H1 (cell line): ENCODE results near the gene FGFBP1. TPM values are rescaled to one million over a fixed set of nuclear protein-coding genes. Genes with fewer than 3 reads are reported as not detected.

Source experiments
- ATF3 ChIP-seq: IDR thresholded peaks from 2 replicates; pipeline ENCODE4 v1.6.1; 2011; ENCODE audit warnings: low read depth, mild to moderate bottlenecking, low read length; ENCODE audit not compliant: insufficient read depth
- BACH1 ChIP-seq: IDR thresholded peaks from 2 replicates; pipeline ENCODE4 v1.6.1; 2012; ENCODE audit warnings: low read length, improper control_type of control experiment
- BRCA1 ChIP-seq: IDR thresholded peaks from 2 replicates; pipeline ENCODE4 v1.6.1; 2012; ENCODE audit warnings: low read depth, low read length, improper control_type of control experiment
- CHD2 ChIP-seq: IDR thresholded peaks from 2 replicates; pipeline ENCODE4 v1.6.1; 2012; ENCODE audit warnings: low read length, improper control_type of control experiment
- HDAC2 ChIP-seq, 2 experiments: fragments of 300-600 bp in 1 of 2; sonication (generic) in 1 of 2; IDR thresholded peaks; 2 replicates each; pipeline ENCODE4 v1.6.1; 2011 to 2012; ENCODE audit warnings: low read depth in 2 of 2, low read length in 2 of 2, mild to moderate bottlenecking in 2 of 2, moderate library complexity in 2 of 2, borderline replicate concordance in 1 of 2, inconsistent platforms in 1 of 2
- MAX ChIP-seq: IDR thresholded peaks from 2 replicates; pipeline ENCODE4 v1.6.1; 2012; ENCODE audit warnings: inconsistent platforms
- RFX5 ChIP-seq: IDR thresholded peaks from 2 replicates; pipeline ENCODE4 v1.6.1; 2011; ENCODE audit warnings: low read depth, low read length, improper control_type of control experiment, borderline replicate concordance
- TCF12 ChIP-seq: IDR thresholded peaks from 2 replicates; pipeline ENCODE4 v1.6.1; 2011; ENCODE audit warnings: low read depth, mild to moderate bottlenecking, low read length
- ZNF274 ChIP-seq: IDR thresholded peaks from 2 replicates; pipeline ENCODE4 v1.7.0; 2012; ENCODE audit warnings: low read length, borderline replicate concordance; ENCODE audit errors: extremely low read depth
- polyA plus RNA-seq, 7 experiments: library from polyadenylated mRNA; depleted of rRNA in 3 of 7; stranded (reverse) in 5 of 7; unstranded in 2 of 7; fragments of >200 nt in 5 of 7; fragments of 200-250 nt in 2 of 7; gene quantifications; 1 replicate in 5 of 7; 2 replicates in 1 of 7; 4 replicates in 1 of 7; pipeline versions ENCODE4 v1.2.1 to v1.2.3, GENCODE V29; 2011 to 2013; ENCODE audit warnings: missing spikeins in 2 of 7, mixed read lengths in 2 of 7
- total RNA-seq: library from RNA; stranded (reverse); fragmentation: NEBNext Ultra II Directional; extraction: Animal tissue kit (Norgen Biotek cat#: 25700); gene quantifications from 2 replicates; pipeline ENCODE4 v1.2.1, GENCODE V29; 2021
- TF ChIP-seq, protein P1 (sequence below): IDR thresholded peaks from 2 replicates; pipeline ENCODE4 v1.6.1; 2012; ENCODE audit warnings: inconsistent platforms

Gene FGFBP1
- total and polyA plus RNA-seq, 2 of the 8 experiments (the other 6 are each of a cell fraction or from before 2014, with no cell fraction given) = 0.17 to 0.20 TPM

DNA sequence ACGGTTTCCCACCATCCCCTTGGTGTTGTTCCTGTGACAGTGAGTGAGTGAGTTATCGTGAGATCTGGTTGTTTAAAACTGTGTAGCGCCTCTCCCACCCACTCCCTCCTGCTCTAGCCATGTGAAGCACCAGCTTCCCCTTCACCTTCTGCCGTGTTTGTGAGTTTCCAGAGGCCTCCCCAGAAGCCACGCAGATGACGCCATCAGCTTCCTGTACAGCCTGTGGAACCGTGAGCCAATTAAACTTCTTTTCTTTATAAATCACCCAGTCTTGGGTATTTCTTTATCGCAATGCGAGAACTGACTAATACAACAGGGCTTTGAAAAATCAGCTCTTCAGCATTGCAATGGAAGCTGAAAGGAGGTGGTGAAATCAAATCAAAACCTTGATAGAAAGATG is 50.0 kb downstream of the FGFBP1 start (continued):
- TF ChIP-seq MAX (no peak), HDAC2 (IDR thresholded peaks at IDR 0.05; ENCODE audit: borderline replicate concordance in 1 of 2, low read depth in 2 of 2, low read length in 2 of 2) (no peak), BRCA1 (no peak), TCF12 (no peak), ZNF274 (no peak), ATF3 (no peak), BACH1 (no peak), CHD2 (no peak), RFX5 (no peak)
- TF ChIP-seq, protein P1, sequence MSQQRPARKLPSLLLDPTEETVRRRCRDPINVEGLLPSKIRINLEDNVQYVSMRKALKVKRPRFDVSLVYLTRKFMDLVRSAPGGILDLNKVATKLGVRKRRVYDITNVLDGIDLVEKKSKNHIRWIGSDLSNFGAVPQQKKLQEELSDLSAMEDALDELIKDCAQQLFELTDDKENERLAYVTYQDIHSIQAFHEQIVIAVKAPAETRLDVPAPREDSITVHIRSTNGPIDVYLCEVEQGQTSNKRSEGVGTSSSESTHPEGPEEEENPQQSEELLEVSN = no peak

Other genes with a start within 250 kb of the FGFBP1 start
- 0.52 TPM in 1 of 2 replicates, not detected in the other for gene BST1, start 235.7 kb downstream of the FGFBP1 start, total RNA-seq
- gene BST1, start 235.7 kb downstream of the FGFBP1 start, polyA plus RNA-seq (2011; rRNA removed) = 0.20 and 0.54 TPM in 2 replicates
- gene CD38, start 160.4 kb downstream of the FGFBP1 start, total RNA-seq = 0.11 and 0.24 TPM in 2 replicates
- 0.14 and 0.27 TPM in 2 replicates for gene CD38, start 160.4 kb downstream of the FGFBP1 start, polyA plus RNA-seq (2011; rRNA removed)
- gene FGFBP2, start 24.4 kb upstream of the FGFBP1 start, total RNA-seq = not detected in 2 replicates
- gene FGFBP2, start 24.4 kb upstream of the FGFBP1 start, polyA plus RNA-seq (2011; rRNA removed) = 0.15 TPM in 1 of 2 replicates, not detected in the other
- gene PROM1, start 145.3 kb upstream of the FGFBP1 start, total RNA-seq = 59.7 and 65.4 TPM in 2 replicates
- 23.2 and 36.0 TPM in 2 replicates for gene PROM1, start 145.3 kb upstream of the FGFBP1 start, polyA plus RNA-seq (2011; rRNA removed)